Measurements from ENCODE around the gene NPIPB9.
"Not testable (repeated sequence)": the region's sequence is repeated elsewhere in the genome, so short reads cannot be mapped to it uniquely, and the experiment has no call there.

The NPIPB9 gene

DNA sequence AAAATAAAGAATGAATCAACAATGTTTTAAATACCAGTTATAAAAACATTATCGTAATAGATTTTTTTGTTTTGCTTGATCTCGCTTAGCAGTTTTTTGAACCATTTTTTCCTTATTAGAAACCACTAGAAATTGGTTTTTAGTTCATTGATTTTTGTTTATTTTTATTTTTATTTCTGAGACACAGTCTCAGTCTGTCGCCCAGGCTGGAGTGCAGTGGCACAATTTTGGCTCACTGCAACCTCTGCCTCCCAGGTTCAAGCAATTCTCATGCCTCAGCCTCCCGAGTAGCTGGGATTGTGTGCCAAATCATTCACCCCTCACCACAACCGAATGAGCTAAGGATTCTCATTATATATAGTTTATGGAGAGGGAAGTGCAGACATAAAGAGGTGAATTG, at the start of gene NPIPB9:
TSS of gene NPIPB9 (plus strand) at position 301 of the 400 bp plus-strand sequence.
- H3F3A ChIP-seq (ENCODE audit: insufficient read depth); H3K4me3 ChIP-seq (ENCODE audit: insufficient read depth, low read length, poor library complexity, severe bottlenecking); H3K79me2 ChIP-seq (ENCODE audit: insufficient read depth, low read length); H3K9me2 ChIP-seq (replicated peaks; ENCODE audit: insufficient read depth, low read length); H3K9me3 ChIP-seq (ENCODE audit: insufficient read depth, low read length); H3K27ac ChIP-seq (ENCODE audit: low read depth, low read length); H3K4me2 ChIP-seq (ENCODE audit: low read depth, low read length, poor library complexity, severe bottlenecking); H3K27me3 ChIP-seq (ENCODE audit: low read length); H3K36me3 ChIP-seq (ENCODE audit: low read length); H3K9ac ChIP-seq (ENCODE audit: low read length); H4K20me1 ChIP-seq (ENCODE audit: low read depth, low read length); H2AFZ ChIP-seq (ENCODE audit: low read depth, low read length, severe bottlenecking): not testable (repeated sequence)

DNA sequence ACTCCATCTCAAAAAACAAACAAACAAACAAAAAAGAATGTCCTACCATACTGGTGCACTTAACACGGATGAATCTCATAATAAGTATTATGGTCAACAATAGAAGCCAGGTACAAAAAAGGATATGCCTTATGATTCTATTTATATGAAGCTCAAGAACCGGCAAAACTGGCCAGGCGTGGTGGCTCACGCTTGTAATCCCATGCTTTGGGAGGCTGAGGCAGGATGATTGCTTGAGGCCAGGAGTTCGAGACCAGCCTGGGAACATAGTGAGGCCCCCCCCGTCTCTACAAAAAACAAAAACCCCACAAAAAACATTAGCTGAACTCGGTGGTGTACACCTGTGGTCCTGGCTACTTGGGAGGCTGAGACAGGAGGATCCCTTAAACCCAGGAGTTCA, 47.3 kb upstream of the NPIPB9 start:
- H3K27me3 ChIP-seq (ENCODE audit: low read length); H3K4me3 ChIP-seq (ENCODE audit: insufficient read depth, low read length, poor library complexity, severe bottlenecking); H2AFZ ChIP-seq (ENCODE audit: low read depth, low read length, severe bottlenecking); H3K27ac ChIP-seq (ENCODE audit: low read depth, low read length); H3K4me2 ChIP-seq (ENCODE audit: low read depth, low read length, poor library complexity, severe bottlenecking); H4K20me1 ChIP-seq (ENCODE audit: low read depth, low read length); H3K9me2 ChIP-seq (replicated peaks; ENCODE audit: insufficient read depth, low read length); H3K9ac ChIP-seq (ENCODE audit: low read length); H3F3A ChIP-seq (ENCODE audit: insufficient read depth); H3K9me3 ChIP-seq (ENCODE audit: insufficient read depth, low read length); H3K79me2 ChIP-seq (ENCODE audit: insufficient read depth, low read length); H3K36me3 ChIP-seq (ENCODE audit: low read length): not testable (repeated sequence)

DNA sequence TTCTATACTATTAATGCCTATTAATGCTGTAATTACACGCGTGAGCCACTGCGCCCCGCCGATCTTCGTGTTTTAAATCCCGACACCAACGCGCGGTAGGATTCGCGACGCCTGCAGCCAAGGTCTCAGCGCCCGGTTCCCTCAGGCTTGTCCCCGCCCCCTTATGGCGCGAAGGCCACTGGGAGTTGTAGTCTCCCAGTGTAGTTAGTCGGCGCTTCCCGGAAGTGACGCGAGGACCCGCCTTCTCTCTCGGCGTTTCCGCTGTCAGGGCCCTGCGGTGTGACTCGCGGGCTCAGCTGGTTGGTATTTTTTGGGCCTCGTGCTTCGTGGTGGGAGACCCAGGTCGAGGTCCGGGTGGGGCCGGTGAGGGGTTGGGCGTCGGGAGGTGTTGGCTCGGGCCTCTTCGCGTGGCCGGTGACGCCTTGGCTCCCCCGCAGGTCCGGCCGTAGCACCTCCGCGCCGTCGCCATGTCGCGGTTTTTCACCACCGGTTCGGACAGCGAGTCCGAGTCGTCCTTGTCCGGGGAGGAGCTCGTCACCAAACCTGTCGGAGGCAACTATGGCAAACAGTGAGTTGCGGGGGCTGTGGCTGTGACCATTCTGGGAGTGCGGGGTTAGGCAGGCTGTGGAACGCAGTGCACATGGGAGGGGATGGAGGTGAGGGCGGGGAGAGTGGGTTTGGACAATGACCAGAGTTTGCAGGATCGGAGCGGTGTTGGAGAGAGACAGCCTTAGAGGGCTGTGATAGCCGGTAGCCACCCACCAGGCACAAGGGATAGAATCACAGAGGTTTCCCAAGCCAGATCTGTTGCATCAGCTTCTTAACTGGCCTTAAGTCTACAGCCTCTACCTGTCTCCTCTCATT, 40.1 kb upstream of the NPIPB9 start, which contains the start of gene EIF3C:
TSS of gene EIF3C (plus strand) at position 245 of the 864 bp plus-strand sequence. CDS start at position 468, 223 bp downstream.
- H3K4me3 ChIP-seq (ENCODE audit: insufficient read depth, low read length, poor library complexity, severe bottlenecking); H3K9me2 ChIP-seq (replicated peaks; ENCODE audit: insufficient read depth, low read length); H3F3A ChIP-seq (ENCODE audit: insufficient read depth); H3K79me2 ChIP-seq (ENCODE audit: insufficient read depth, low read length); H3K9ac ChIP-seq (ENCODE audit: low read length); H4K20me1 ChIP-seq (ENCODE audit: low read depth, low read length); H3K4me2 ChIP-seq (ENCODE audit: low read depth, low read length, poor library complexity, severe bottlenecking); H3K27ac ChIP-seq (ENCODE audit: low read depth, low read length); H3K27me3 ChIP-seq (ENCODE audit: low read length); H3K36me3 ChIP-seq (ENCODE audit: low read length); H2AFZ ChIP-seq (ENCODE audit: low read depth, low read length, severe bottlenecking); H3K9me3 ChIP-seq (ENCODE audit: insufficient read depth, low read length): not testable (repeated sequence)

DNA sequence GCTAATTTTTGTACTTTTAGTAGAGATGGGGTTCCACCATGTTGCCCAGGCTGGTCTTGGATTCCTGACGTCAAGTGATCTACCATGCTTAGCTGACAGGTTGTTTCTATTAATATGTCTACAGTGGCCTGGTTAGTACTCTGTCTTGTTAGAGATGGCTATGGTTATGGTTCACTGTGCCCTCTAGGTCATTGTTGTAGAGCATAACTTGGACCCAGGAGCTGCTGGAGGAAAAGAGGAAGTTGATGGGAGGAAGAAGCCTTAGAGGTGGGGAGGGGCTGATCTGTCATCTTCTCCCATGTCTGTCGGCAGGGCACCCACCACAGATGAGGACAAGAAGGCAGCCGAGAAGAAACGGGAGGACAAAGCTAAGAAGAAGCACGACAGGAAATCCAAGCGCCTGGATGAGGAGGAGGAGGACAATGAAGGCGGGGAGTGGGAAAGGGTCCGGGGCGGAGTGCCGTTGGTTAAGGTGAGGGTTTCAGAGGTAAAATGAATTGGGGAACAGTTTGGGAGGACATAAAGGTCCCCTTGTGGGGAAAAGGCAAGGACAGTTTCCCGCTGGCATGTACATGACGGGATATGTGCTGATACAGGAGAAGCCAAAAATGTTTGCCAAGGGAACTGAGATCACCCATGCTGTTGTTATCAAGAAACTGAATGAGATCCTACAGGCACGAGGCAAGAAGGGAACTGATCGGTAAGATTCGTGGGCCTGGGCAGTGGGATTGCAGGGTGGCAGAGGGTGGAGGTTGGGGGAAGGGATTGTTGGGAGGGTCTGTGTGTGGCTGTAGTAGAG, 28.5 kb upstream of the NPIPB9 start:
- H3K79me2 ChIP-seq (ENCODE audit: insufficient read depth, low read length); H3F3A ChIP-seq (ENCODE audit: insufficient read depth); H3K9me3 ChIP-seq (ENCODE audit: insufficient read depth, low read length); H3K4me3 ChIP-seq (ENCODE audit: insufficient read depth, low read length, poor library complexity, severe bottlenecking); H3K27ac ChIP-seq (ENCODE audit: low read depth, low read length); H3K4me2 ChIP-seq (ENCODE audit: low read depth, low read length, poor library complexity, severe bottlenecking); H3K9ac ChIP-seq (ENCODE audit: low read length); H3K9me2 ChIP-seq (replicated peaks; ENCODE audit: insufficient read depth, low read length); H4K20me1 ChIP-seq (ENCODE audit: low read depth, low read length); H2AFZ ChIP-seq (ENCODE audit: low read depth, low read length, severe bottlenecking); H3K36me3 ChIP-seq (ENCODE audit: low read length); H3K27me3 ChIP-seq (ENCODE audit: low read length): not testable (repeated sequence)

DNA sequence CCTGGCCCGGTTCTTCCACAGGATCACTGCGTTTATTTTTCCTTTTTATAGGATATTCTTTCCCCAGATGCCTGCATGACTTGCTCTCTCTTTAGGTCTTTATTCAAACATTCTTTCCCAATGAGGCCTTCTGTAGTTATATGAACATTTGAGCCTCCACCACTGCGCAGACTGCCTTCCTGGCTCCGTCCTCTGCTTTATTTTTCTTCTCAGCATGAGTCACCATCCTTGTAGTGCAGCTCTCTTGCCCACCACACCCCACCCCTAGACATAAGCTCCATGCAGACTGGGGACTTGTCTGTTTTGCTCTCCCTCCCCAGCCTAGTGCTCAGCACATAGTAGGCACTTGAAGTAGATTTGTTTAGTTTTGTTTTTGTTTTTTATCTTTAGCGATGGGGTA, 20.3 kb upstream of the NPIPB9 start:
- not testable (repeated sequence) for H3K36me3 ChIP-seq (ENCODE audit: low read length); H3K79me2 ChIP-seq (ENCODE audit: insufficient read depth, low read length); H3K4me2 ChIP-seq (ENCODE audit: low read depth, low read length, poor library complexity, severe bottlenecking); H3K9me3 ChIP-seq (ENCODE audit: insufficient read depth, low read length); H3K27ac ChIP-seq (ENCODE audit: low read depth, low read length); H3K9me2 ChIP-seq (replicated peaks; ENCODE audit: insufficient read depth, low read length); H3K9ac ChIP-seq (ENCODE audit: low read length); H4K20me1 ChIP-seq (ENCODE audit: low read depth, low read length); H3F3A ChIP-seq (ENCODE audit: insufficient read depth); H2AFZ ChIP-seq (ENCODE audit: low read depth, low read length, severe bottlenecking); H3K27me3 ChIP-seq (ENCODE audit: low read length); H3K4me3 ChIP-seq (ENCODE audit: insufficient read depth, low read length, poor library complexity, severe bottlenecking)

DNA sequence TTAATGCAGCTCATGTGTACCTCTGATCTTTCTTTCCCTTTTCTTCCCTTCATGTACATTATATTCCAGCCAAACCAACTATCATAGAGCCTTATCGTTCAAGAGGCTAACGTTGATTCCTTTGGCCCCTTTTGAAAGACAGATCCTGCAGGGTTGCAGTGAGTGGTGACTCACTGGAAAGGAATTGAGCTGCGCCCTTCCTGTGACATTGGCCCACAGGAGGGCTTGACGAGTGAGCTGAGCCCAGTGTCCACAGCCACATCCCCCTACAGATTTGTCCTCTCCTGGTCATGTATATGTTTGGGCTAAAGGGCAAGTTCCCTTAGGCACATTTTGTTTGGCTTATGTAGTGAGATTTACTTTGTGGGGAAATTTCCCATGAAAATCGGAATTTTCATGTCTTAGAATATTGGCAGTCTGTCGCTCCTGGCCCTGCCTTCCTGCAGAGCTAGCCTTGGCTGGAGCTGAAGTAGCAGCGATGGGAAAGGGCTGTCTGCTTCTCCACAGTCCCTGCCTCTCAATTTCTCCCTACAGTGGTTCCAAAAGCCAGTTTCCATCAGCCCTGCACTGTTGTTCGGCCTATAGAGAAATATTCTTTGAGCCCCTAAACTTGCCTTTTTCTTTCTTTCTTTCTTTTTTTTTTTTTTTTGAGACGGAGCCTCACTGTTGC, 19.0 kb upstream of the NPIPB9 start:
- H3K9me3 ChIP-seq (ENCODE audit: insufficient read depth, low read length); H3K27ac ChIP-seq (ENCODE audit: low read depth, low read length); H2AFZ ChIP-seq (ENCODE audit: low read depth, low read length, severe bottlenecking); H3K27me3 ChIP-seq (ENCODE audit: low read length); H3F3A ChIP-seq (ENCODE audit: insufficient read depth); H3K36me3 ChIP-seq (ENCODE audit: low read length); H3K9ac ChIP-seq (ENCODE audit: low read length); H3K9me2 ChIP-seq (replicated peaks; ENCODE audit: insufficient read depth, low read length); H4K20me1 ChIP-seq (ENCODE audit: low read depth, low read length); H3K4me2 ChIP-seq (ENCODE audit: low read depth, low read length, poor library complexity, severe bottlenecking); H3K79me2 ChIP-seq (ENCODE audit: insufficient read depth, low read length); H3K4me3 ChIP-seq (ENCODE audit: insufficient read depth, low read length, poor library complexity, severe bottlenecking): not testable (repeated sequence)

DNA sequence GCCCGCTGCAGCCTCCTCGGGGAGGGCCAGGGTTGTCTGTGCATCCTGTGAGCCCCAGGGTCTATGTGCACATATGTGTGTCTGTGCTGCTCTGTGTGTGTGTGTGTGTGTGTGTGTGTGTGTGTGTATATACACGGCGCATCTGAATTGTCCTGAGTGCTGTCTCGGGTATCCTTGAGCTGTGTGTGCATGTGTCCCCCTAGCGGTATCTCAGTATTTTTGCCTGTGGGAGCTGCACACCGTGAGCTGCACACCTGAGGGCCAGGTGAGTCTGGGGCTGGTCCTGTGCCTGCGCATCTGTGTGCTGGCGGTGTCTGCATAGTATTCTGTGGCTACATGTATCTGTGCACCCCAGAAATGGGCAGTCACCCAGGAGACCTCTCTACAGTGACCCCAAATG, 11.8 kb upstream of the NPIPB9 start:
- not testable (repeated sequence) for H3K9me3 ChIP-seq (ENCODE audit: insufficient read depth, low read length); H3K36me3 ChIP-seq (ENCODE audit: low read length); H3K4me3 ChIP-seq (ENCODE audit: insufficient read depth, low read length, poor library complexity, severe bottlenecking); H3K4me2 ChIP-seq (ENCODE audit: low read depth, low read length, poor library complexity, severe bottlenecking); H3K27ac ChIP-seq (ENCODE audit: low read depth, low read length); H4K20me1 ChIP-seq (ENCODE audit: low read depth, low read length); H3K27me3 ChIP-seq (ENCODE audit: low read length); H3K79me2 ChIP-seq (ENCODE audit: insufficient read depth, low read length); H3F3A ChIP-seq (ENCODE audit: insufficient read depth); H3K9ac ChIP-seq (ENCODE audit: low read length); H2AFZ ChIP-seq (ENCODE audit: low read depth, low read length, severe bottlenecking); H3K9me2 ChIP-seq (replicated peaks; ENCODE audit: insufficient read depth, low read length)
